HepG2 (cell line): ENCODE measurements around the gene LRRC19. TPM values are rescaled to one million over a fixed set of nuclear protein-coding genes. Genes with fewer than 3 reads are reported as not detected.

Source experiments
- CHCHD3 ChIP-seq: sonication (generic); formaldehyde crosslinking; IDR thresholded peaks from 2 replicates; pipeline ENCODE4 v1.8.0; 2022; ENCODE audit warnings: mild to moderate bottlenecking, missing genetic modification reagents, moderate library complexity
- DNMT3B ChIP-seq: conservative IDR thresholded peaks from 2 replicates; pipeline ENCODE4 v1.6.1; 2016; ENCODE audit warnings: missing biosample characterization, control low read depth
- GATA4 ChIP-seq: sonication (generic); IDR thresholded peaks from 2 replicates; pipeline ENCODE4 v1.6.1; 2016; ENCODE audit warnings: antibody characterized with exemption, low read depth, borderline replicate concordance
- HDAC6 ChIP-seq: fragments of 200-600 bp; sonication (generic); IDR thresholded peaks from 2 replicates; pipeline ENCODE4 v1.7.0; 2017; ENCODE audit warnings: mild to moderate bottlenecking, antibody characterized with exemption, low read length, low read depth
- KLF13 ChIP-seq: sonication (generic); formaldehyde crosslinking; IDR thresholded peaks from 2 replicates; pipeline ENCODE4 v1.4.0; 2020; ENCODE audit warnings: mild to moderate bottlenecking, missing genetic modification reagents
- KLF6 ChIP-seq: IDR thresholded peaks from 2 replicates; pipeline ENCODE4 v1.8.0; 2016; ENCODE audit warnings: missing biosample characterization, missing genetic modification reagents
- MEIS1 ChIP-seq: sonication (generic); formaldehyde crosslinking; IDR thresholded peaks from 2 replicates; pipeline ENCODE4 v1.9.0; 2021; ENCODE audit warnings: mild to moderate bottlenecking, missing genetic modification reagents, moderate library complexity, borderline replicate concordance
- MTF2 ChIP-seq: sonication (generic); formaldehyde crosslinking; IDR thresholded peaks from 2 replicates; pipeline ENCODE4 v1.5.0; 2020; ENCODE audit warnings: missing genetic modification reagents, borderline replicate concordance
- NFE2L2 ChIP-seq: fragments of 150-350 bp; IDR thresholded peaks from 2 replicates; pipeline ENCODE4 v1.6.1; 2014; ENCODE audit warnings: low read length
- POLR2AphosphoS5 ChIP-seq: IDR thresholded peaks from 2 replicates; pipeline ENCODE4 v1.6.1; 2012; ENCODE audit warnings: low read depth, low read length
- RAD51 ChIP-seq: fragments of 450-650 bp; IDR thresholded peaks from 2 replicates; pipeline ENCODE4 v1.6.1; 2016; ENCODE audit warnings: borderline replicate concordance
- SAFB2 ChIP-seq: sonication (generic); formaldehyde crosslinking; IDR thresholded peaks from 2 replicates; pipeline ENCODE4 v1.5.1; 2020; ENCODE audit warnings: missing genetic modification reagents, low read depth, mild to moderate bottlenecking, borderline replicate concordance
- TRIM24 ChIP-seq: sonication (generic); formaldehyde crosslinking; IDR thresholded peaks from 2 replicates; pipeline ENCODE4 v1.8.0; 2022; ENCODE audit warnings: mild to moderate bottlenecking, missing genetic modification reagents
- ZFP36 ChIP-seq: fragments of 150-350 bp; IDR thresholded peaks from 2 replicates; pipeline ENCODE4 v1.6.1; 2018; ENCODE audit warnings: borderline replicate concordance, low read length, low read depth; ENCODE audit not compliant: partially characterized antibody
- ZNF180 ChIP-seq: sonication (generic); formaldehyde crosslinking; IDR thresholded peaks from 2 replicates; pipeline ENCODE4 v1.4.0; 2020; ENCODE audit warnings: low read depth, missing genetic modification reagents, borderline replicate concordance
- ZNF20 ChIP-seq: sonication (generic); formaldehyde crosslinking; IDR thresholded peaks from 2 replicates; pipeline ENCODE4 v1.4.0; 2020; ENCODE audit warnings: mild to moderate bottlenecking, moderate library complexity, missing genetic modification reagents
- ZNF331 ChIP-seq: sonication (generic); formaldehyde crosslinking; IDR thresholded peaks from 2 replicates; pipeline ENCODE4 v1.4.0; 2020; ENCODE audit warnings: missing genetic modification reagents
- ZNF839 ChIP-seq: sonication (generic); formaldehyde crosslinking; IDR thresholded peaks from 2 replicates; pipeline ENCODE4 v1.4.0; 2020; ENCODE audit warnings: missing genetic modification reagents, mild to moderate bottlenecking, borderline replicate concordance
- ZSCAN25 ChIP-seq: sonication (generic); formaldehyde crosslinking; IDR thresholded peaks from 2 replicates; pipeline ENCODE4 v1.8.0; 2022; ENCODE audit warnings: mild to moderate bottlenecking, missing genetic modification reagents
- ZSCAN31 ChIP-seq: sonication (generic); formaldehyde crosslinking; IDR thresholded peaks from 2 replicates; pipeline ENCODE4 v1.5.0; 2020; ENCODE audit warnings: low read depth, mild to moderate bottlenecking, missing genetic modification reagents
- polyA plus RNA-seq, 8 experiments: library from polyadenylated mRNA; depleted of rRNA in 3 of 8; stranded (reverse) in 7 of 8; unstranded in 1 of 8; fragments of >200 nt; fragmentation: Illumina TruSeq in 4 of 8; extraction: Trizol in 4 of 8; gene quantifications; 2 replicates each; pipeline versions ENCODE4 v1.2.1 to v1.2.3, GENCODE V29; 2011 to 2016; ENCODE audit warnings: low read depth in 4 of 8, missing spikeins in 1 of 8, mixed read lengths in 1 of 8; ENCODE audit not compliant: insufficient read depth in 1 of 8
- total RNA-seq, 5 experiments: library from RNA; depleted of rRNA; stranded (reverse); fragments of >200 nt; fragmentation: Illumina TruSeq; extraction: Trizol; gene quantifications; 2 replicates each; pipeline ENCODE4 v1.2.3, GENCODE V29; 2016; ENCODE audit warnings: low read depth in 1 of 5
- TF ChIP-seq, protein P1 (sequence below): sonication (generic); formaldehyde crosslinking; IDR thresholded peaks from 2 replicates; pipeline ENCODE4 v1.4.0; 2020; ENCODE audit warnings: missing genetic modification reagents, borderline replicate concordance
- TF ChIP-seq, protein P2 (sequence below): sonication (generic); formaldehyde crosslinking; IDR thresholded peaks from 2 replicates; pipeline ENCODE4 v1.4.0; 2020; ENCODE audit warnings: mild to moderate bottlenecking, low read depth, missing genetic modification reagents
- TF ChIP-seq, protein P3 (sequence below): sonication (generic); formaldehyde crosslinking; IDR thresholded peaks from 2 replicates; pipeline ENCODE4 v1.4.0; 2020; ENCODE audit warnings: missing genetic modification reagents, borderline replicate concordance
- TF ChIP-seq, protein P4 (sequence below): IDR thresholded peaks from 2 replicates; pipeline ENCODE4 v1.6.1; 2018; ENCODE audit warnings: missing genetic modification reagents

Gene LRRC19
- total and polyA plus RNA-seq, 2 of the 13 experiments (the other 11 are each of a cell fraction or from before 2014, with no cell fraction given) = not detected

DNA sequence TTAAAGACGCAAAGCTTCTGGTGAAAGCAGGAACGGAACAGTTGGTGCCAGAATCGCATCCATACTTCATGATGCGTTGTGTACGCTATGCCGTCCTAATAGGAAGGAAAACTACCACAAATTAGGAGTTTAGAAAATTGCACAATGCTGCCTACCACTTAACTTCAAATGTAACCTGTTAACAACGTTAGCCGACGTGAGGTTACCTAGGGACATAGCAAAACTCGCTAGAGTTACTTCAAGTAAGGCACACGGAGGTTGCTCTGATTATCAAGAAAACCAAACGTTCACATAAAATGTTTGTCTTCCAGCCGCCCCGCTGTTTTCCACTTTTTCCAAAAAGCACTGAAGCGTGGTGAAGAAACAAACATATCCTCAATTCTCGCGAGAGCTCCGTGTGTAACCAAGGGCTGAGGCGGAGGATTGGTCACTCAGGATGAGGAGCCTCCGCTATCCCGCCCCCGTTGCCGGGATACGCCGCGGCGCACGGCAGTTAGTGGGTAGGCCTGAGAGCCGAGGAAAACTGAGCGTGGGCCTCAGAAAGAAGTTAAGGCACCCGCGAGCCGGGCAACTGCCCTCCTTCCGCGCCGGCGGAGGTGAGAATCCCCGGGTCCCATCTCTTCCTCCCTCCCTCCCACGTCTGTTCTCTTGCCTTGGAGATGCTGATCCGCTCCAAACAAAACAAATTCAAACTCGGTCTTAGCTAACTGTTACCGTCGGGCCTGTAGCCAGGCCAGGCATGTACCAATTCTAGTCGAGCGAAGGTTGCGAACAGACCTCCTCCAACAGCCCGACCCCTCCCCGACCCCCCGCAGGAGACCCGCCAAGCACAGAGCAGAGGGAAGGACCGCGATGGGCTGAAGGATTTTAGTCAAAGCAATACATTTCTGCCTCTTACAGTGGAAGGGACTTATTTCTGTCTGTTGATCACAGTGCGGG, 49.3 kb downstream of the LRRC19 start, which contains the start of gene IFT74 (continued):
- TF ChIP-seq, protein P1, sequence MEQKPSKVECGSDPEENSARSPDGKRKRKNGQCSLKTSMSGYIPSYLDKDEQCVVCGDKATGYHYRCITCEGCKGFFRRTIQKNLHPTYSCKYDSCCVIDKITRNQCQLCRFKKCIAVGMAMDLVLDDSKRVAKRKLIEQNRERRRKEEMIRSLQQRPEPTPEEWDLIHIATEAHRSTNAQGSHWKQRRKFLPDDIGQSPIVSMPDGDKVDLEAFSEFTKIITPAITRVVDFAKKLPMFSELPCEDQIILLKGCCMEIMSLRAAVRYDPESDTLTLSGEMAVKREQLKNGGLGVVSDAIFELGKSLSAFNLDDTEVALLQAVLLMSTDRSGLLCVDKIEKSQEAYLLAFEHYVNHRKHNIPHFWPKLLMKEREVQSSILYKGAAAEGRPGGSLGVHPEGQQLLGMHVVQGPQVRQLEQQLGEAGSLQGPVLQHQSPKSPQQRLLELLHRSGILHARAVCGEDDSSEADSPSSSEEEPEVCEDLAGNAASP (CRISPR knock-in tag) = no peak
- TF ChIP-seq ZFP36 = no peak
- peak; percentile 55; the same call in 1 of the 2 replicates for TF ChIP-seq ZNF331 (CRISPR knock-in tag)
- TF ChIP-seq ZSCAN31 (CRISPR knock-in tag) = peak; percentile 41; the same call in 1 of the 2 replicates
- no peak for TF ChIP-seq ZNF839 (CRISPR knock-in tag)
- TF ChIP-seq MEIS1 (CRISPR knock-in tag) = no peak
- TF ChIP-seq POLR2AphosphoS5 = peak; percentile 81; the same call in 1 of the 2 replicates
- TF ChIP-seq GATA4 = no peak
- no peak; the same call in 1 of the 2 replicates for TF ChIP-seq DNMT3B (CRISPR knock-in tag)
- TF ChIP-seq, protein P2, sequence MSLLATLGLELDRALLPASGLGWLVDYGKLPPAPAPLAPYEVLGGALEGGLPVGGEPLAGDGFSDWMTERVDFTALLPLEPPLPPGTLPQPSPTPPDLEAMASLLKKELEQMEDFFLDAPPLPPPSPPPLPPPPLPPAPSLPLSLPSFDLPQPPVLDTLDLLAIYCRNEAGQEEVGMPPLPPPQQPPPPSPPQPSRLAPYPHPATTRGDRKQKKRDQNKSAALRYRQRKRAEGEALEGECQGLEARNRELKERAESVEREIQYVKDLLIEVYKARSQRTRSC (CRISPR knock-in tag) = no peak
- no peak for TF ChIP-seq KLF6 (CRISPR knock-in tag)
- TF ChIP-seq MTF2 (CRISPR knock-in tag) = no peak
- TF ChIP-seq, protein P3, sequence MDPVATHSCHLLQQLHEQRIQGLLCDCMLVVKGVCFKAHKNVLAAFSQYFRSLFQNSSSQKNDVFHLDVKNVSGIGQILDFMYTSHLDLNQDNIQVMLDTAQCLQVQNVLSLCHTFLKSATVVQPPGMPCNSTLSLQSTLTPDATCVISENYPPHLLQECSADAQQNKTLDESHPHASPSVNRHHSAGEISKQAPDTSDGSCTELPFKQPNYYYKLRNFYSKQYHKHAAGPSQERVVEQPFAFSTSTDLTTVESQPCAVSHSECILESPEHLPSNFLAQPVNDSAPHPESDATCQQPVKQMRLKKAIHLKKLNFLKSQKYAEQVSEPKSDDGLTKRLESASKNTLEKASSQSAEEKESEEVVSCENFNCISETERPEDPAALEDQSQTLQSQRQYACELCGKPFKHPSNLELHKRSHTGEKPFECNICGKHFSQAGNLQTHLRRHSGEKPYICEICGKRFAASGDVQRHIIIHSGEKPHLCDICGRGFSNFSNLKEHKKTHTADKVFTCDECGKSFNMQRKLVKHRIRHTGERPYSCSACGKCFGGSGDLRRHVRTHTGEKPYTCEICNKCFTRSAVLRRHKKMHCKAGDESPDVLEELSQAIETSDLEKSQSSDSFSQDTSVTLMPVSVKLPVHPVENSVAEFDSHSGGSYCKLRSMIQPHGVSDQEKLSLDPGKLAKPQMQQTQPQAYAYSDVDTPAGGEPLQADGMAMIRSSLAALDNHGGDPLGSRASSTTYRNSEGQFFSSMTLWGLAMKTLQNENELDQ = no peak
- TF ChIP-seq CHCHD3 (CRISPR knock-in tag) = no peak
- TF ChIP-seq NFE2L2 = no peak
- no peak for TF ChIP-seq HDAC6
- TF ChIP-seq, protein P4, sequence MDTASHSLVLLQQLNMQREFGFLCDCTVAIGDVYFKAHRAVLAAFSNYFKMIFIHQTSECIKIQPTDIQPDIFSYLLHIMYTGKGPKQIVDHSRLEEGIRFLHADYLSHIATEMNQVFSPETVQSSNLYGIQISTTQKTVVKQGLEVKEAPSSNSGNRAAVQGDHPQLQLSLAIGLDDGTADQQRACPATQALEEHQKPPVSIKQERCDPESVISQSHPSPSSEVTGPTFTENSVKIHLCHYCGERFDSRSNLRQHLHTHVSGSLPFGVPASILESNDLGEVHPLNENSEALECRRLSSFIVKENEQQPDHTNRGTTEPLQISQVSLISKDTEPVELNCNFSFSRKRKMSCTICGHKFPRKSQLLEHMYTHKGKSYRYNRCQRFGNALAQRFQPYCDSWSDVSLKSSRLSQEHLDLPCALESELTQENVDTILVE = peak; percentile 65; the same call in 1 of the 2 replicates
- no peak for TF ChIP-seq TRIM24 (CRISPR knock-in tag)
- TF ChIP-seq ZNF180 = no peak
- TF ChIP-seq SAFB2 (CRISPR knock-in tag) = no peak
- 0 out of 2 replicates have a peak, but pooled peaks have one; percentile 8 for TF ChIP-seq ZSCAN25 (CRISPR knock-in tag)
- no peak for TF ChIP-seq ZNF20 (CRISPR knock-in tag)
- TF ChIP-seq KLF13 (CRISPR knock-in tag) = no peak
- no peak for TF ChIP-seq RAD51
